Measurements from ENCODE around the gene FCER1G. TPM values are rescaled to one million over a fixed set of nuclear protein-coding genes. Genes with fewer than 3 reads are reported as not detected.

The FCER1G gene
- total RNA-seq (2014; rRNA removed; shearing (Covaris generic)), result 1.3 TPM in 1 of 2 replicates, not detected in the other

GRCh38 chr1:161215076-161215475, at the start of gene FCER1G:
FCER1G (plus strand) TSS chr1:161215295; CDS start chr1:161215322, 27 bp downstream.
- no peak for DNase-seq (ENCODE audit: low read depth)

- peak; percentile 97 for DNase-seq (ENCODE audit: low read depth)
These were observed 49.1 kb upstream of the FCER1G start, which contains the start of gene PPOX for GRCh38 chr1:161165742-161166668. PPOX (plus strand) TSS chr1:161166426; CDS start chr1:161166848, 422 bp downstream.

- no peak for DNase-seq (ENCODE audit: low read depth)
These were observed 48.2 kb upstream of the FCER1G start for GRCh38 chr1:161166669-161167548.

- no peak for DNase-seq (ENCODE audit: low read depth)
These were observed 46.2 kb upstream of the FCER1G start for GRCh38 chr1:161168906-161169305.

- no peak for DNase-seq (ENCODE audit: low read depth)
These were observed 43.9 kb upstream of the FCER1G start for GRCh38 chr1:161171191-161171590.

GRCh38 chr1:161171696-161172095, 43.4 kb upstream of the FCER1G start:
- no peak for DNase-seq (ENCODE audit: low read depth)

- no peak for DNase-seq (ENCODE audit: low read depth)
These were observed 42.7 kb upstream of the FCER1G start for GRCh38 chr1:161172349-161172748.

- no peak for DNase-seq (ENCODE audit: low read depth)
These were observed 42.2 kb upstream of the FCER1G start for GRCh38 chr1:161172776-161173376.

- DNase-seq (ENCODE audit: low read depth), result no peak
These were observed 41.4 kb upstream of the FCER1G start for GRCh38 chr1:161173711-161174110.

- DNase-seq (ENCODE audit: low read depth), result no peak
These were observed 40.2 kb upstream of the FCER1G start for GRCh38 chr1:161174911-161175310.

GRCh38 chr1:161175771-161176453, 39.2 kb upstream of the FCER1G start:
- DNase-seq (ENCODE audit: low read depth), result no peak

- no peak for DNase-seq (ENCODE audit: low read depth)
These were observed 38.5 kb upstream of the FCER1G start for GRCh38 chr1:161176468-161177111.

GRCh38 chr1:161177112-161177935, 37.8 kb upstream of the FCER1G start, which contains the start of gene B4GALT3:
B4GALT3 (minus strand) TSS chr1:161177507; CDS start chr1:161176060, 1,447 bp downstream.
- DNase-seq (ENCODE audit: low read depth), result peak; percentile 75

GRCh38 chr1:161177936-161178244, 37.2 kb upstream of the FCER1G start:
- DNase-seq (ENCODE audit: low read depth), result no peak

GRCh38 chr1:161179698-161180097, 35.4 kb upstream of the FCER1G start:
- DNase-seq (ENCODE audit: low read depth), result no peak

GRCh38 chr1:161180639-161181038, 34.5 kb upstream of the FCER1G start:
- DNase-seq (ENCODE audit: low read depth), result peak; percentile 35

GRCh38 chr1:161182214-161182613, 32.9 kb upstream of the FCER1G start:
- peak; percentile 49 for DNase-seq (ENCODE audit: low read depth)

- peak; percentile 81 for DNase-seq (ENCODE audit: low read depth)
These were observed 29.8 kb upstream of the FCER1G start for GRCh38 chr1:161185282-161185682.

- no peak for DNase-seq (ENCODE audit: low read depth)
These were observed 29.3 kb upstream of the FCER1G start for GRCh38 chr1:161185732-161186311.
